DMS153 (cell line): Measurements from ENCODE around the gene HUS1.
"Not testable (repeated sequence)": the region's sequence is repeated elsewhere in the genome, so short reads cannot be mapped to it uniquely, and the experiment has no call there.

Source experiments
- DNase-seq: peaks from one replicate; lab custom pipeline; 2025; lab: John Stamatoyannopoulos, UW

Gene HUS1

GRCh38 chr7:47923081-47923875 is 56.1 kb downstream of the HUS1 start:
- not testable (repeated sequence) for DNase-seq

DNA sequence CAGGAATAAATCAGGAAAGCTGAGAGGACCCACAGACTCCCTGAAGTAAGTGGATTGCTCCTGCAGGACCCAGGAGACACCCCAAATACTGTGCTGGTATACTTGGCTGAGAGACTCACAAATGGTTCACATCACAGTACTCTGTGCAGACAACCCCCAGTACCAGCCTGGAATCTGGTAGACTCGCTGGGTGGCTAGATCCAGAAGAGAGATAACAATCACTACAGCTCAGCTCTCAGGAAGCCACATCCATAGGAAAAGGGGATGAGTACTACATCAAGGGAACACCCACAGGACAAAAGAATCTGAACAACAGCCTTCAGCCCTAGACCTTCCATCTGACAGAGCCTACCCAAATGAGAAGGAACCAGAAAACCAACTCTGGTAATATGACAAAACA is 62.9 kb downstream of the HUS1 start:
- not testable (repeated sequence) for DNase-seq

DNA sequence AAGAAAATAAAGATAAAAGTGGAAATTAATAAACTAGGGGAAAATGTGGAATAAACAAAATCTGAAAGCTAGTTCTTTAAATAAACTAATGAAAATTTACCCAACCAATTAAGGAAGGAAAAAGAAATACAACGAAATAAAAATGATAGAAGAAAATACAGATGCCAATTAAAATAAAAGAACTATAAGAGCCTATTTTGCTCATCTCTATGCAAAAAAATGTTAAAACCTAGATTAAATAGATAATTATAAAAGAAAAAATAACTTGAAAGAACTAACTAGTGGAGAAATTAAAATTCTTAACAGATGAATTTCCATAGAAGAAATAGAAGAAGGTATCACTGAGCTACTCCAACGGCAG is 63.8 kb downstream of the HUS1 start:
- no peak for DNase-seq

GRCh38 chr7:47914717-47915615 is 64.4 kb downstream of the HUS1 start:
- DNase-seq = no peak
